A172 (cell line): Measurements from ENCODE around the gene JAK3. TPM values are rescaled to one million over a fixed set of nuclear protein-coding genes. Genes with fewer than 3 reads are reported as not detected.
A peak's percentile ranks its signal among the peaks of the same experiment; 100 is the strongest.

Experiments used
- DNase-seq: peaks from one replicate; pipeline ENCODE4 v3.0.0-alpha.2; 2015; ENCODE audit warnings: low spot score
- total RNA-seq: library from RNA; depleted of rRNA; stranded (reverse); fragments of >200 nt; shearing (Covaris generic); gene quantifications from 2 replicates; pipeline ENCODE4 v1.2.3, GENCODE V29; 2014

Gene JAK3
- total RNA-seq, 1 experiment from 2014 or later: 0.41 TPM

DNA sequence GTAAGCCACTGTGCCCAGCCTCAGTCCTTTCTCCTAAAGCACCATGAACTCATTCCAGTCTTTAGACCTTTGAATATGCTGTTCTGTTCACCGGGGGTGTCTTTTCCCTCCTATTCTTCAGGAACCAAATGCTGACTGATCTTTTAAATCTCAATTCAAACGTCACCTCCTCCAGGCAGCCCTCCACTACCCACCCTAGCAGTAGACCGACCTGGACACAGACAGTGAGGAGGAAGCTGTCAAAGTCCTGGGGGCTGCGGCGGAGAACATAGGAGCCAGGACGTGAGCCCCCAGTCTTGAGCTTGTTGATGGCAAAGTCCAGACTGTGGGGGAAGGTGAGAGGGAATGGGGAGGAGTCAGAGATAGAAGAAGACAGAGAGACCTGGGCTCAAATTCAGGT is 7.8 kb downstream of the JAK3 start:
- DNase-seq: no peak

- no peak for DNase-seq
Observed at GRCh38 chr19:17837972-17838371, 9.8 kb downstream of the JAK3 start.

GRCh38 chr19:17836530-17836929 is 11.3 kb downstream of the JAK3 start:
- DNase-seq: no peak

DNA sequence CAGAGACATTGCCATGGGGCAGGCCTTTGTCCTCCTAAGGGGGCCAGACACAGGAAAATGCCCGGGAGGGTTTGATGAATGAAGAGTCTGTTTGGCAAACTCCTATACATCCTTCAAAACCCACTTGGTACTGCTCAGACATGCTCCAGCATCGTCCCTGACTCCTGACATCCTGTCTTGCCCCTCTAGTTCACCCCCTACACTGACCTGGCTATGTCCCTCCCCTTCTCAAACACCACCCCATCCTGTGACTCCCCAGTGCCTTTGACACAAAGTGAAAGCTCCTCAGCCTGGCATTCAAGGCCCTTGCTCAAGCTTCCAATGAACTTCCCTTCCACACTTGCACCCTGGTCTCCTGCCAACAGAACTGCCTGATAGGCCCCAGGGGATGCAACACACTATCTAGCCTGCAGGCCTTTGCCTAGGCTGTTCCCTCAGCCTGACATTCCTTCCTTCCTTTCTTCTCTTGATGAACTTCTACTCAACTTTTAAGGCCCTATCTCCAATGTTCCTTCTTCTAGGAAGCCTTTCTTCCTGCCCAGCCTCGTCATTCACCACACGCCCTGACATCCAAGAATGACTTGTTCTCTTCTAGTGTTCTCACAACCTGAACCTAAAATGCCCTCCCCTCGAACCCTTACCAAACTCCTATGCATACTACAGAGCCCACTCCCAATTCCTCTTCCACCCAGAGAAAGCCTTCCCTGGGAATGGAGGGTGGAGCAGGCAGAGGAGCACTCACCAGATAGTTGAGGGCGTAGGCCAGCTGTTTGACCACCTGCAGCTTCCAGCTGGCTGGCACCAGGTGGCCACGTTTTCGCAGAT is 12.4 kb downstream of the JAK3 start:
- no peak for DNase-seq

DNA sequence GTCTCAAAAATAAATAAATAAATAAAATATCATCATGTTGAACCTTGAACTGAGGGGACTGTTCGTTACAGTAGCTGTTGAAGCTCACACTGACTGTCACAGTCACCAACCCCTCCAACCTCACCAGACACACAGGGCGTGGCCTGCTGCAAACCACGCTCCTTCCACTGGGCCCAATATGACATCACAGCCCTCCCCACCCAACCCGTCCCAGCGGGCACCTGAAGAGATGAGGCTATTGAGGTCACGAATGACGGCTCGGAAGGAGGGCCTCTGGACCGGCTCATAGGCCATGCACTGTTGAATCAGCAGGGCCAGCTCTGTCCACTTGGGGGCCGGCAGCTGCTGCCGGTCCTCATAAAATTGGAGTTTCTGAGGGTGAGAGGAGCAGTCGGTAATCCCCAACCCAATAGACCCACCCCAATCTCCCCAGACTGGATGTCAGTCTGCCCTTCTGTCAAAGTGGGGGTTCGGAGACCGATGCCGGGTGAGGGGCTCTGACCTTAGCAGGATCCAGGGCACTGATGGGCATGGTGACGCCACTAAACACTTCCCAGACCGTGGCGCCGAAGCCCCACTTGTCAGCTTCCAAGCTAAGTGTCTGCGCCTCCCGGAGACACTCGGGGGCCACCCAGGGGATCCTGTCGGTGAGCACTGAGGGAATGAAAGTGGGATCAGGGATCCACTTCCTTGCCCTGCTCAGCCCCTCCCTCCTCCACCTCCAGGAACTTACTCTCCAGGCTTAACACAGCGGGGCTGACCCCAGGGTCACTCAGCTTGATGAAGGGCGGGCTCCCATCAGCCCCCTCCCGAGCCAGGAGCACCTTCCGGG is 13.2 kb downstream of the JAK3 start:
- peak; percentile 25 for DNase-seq

DNA sequence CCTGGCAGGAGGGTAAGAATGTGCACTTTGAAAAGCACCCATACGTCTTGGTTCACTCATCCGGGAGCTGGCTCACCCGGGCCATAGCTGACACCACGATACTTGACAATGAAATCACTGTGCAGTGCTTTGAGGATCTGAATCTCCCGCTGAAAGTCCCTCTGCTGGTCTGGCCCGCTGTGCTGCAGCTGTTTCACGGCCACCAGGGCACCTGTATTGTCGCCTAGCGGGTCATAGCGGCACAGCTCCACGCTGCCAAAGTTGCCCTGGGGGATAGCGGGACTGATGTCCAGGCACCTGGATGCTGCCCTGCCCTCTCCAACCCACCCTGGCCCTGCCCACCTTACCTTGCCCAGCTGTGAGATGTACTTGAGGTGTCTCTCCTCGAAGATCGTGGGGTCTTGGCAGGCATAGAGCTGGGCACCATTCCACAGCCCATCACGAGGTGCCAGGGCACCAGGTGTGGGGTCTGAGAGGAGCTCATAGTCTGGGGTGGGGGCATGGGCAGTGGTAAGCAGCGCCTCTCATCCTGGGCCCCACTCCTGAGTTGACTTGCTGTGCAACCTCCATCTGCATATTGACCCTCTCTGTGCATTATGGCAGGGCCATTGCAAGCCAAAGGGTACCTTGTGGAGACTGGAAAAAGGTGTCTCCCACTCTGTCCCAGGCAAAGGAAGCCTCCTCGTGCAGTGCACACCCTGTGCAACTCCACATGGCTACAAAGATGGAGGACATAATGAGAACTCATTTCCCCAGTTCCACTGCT is 15.2 kb downstream of the JAK3 start:
- DNase-seq: no peak

DNA sequence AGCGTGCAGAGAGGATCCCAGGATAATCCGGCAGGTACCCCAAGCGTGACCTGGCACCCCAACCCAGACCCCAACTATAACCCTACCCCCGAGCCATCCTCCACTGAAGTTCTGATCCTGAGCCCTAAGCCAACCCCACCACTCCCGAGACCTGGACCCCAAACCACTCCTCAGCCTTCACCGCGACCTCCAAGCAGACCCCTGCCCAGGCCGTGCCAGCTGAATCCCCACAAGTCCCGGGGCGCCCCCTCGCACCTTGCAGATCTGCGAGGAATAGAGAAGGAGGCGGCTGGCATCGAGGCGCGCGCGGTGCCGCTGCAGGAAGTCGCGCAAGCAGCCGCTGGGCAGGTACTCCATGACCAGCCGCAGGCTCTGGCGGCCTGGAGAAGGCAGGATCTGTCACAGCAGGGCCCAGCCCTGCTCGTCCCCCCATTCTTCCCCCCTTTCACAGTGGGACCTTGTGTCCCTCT is 16.3 kb downstream of the JAK3 start:
- no peak for DNase-seq

GRCh38 chr19:17830567-17831418 is 17.0 kb downstream of the JAK3 start:
- peak; percentile 77 for DNase-seq

DNA sequence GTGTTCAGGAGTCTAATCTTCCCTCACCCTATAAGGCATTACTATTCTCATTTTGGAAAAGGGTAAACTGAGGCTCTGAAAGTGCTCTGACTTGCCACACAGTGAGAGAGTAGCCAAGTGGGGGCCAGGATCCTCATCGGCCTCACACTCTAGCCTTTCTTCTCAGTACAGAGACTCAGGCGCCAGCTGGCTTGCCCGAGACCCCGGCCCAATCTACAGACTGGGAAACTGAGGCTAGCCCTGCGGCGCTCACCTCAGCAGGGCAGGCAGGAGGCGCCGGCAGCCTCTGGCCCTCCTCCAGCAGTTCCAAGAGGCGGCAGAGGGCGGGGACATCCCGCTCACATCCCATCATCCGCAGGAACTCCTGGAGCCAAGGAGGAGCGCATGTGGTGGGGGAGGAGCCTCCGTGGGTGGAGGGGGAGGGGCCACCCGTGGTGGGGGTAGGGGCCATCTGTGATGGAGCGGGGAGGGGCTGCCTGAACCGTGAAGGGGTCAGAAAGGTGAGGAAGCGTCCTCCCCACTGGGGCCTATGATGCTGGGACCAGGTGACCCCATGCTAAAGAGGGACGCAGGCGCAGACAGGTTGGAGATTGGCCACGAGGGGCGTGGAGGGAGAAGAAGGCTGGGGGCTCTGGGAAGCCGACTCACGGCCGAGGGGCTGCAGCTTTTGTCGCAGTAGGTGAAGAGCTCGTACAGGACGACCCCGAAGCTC is 17.8 kb downstream of the JAK3 start:
- peak; percentile 80 for DNase-seq

GRCh38 chr19:17826508-17827056 is 21.2 kb downstream of the JAK3 start:
- no peak for DNase-seq

DNA sequence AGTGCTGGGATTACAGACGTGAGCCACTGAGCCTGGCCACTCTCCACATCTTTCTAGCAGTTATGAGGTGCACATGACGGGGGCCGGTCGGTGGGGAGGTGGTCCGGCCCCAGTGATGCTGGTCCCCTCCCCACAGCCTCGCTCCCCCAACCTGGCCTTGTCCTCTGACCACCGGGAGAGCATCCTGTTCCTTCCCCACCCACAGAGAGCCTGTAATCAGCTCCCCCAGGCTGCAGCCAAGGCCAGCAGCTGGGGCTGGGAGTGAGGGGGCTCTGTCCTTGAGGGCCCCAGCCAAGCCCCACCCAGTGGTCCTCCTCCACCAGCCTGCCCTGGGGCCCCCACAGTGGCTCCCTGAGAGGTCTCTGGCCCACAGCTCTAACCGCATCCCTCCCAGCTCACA is 23.4 kb downstream of the JAK3 start:
- DNase-seq: no peak

GRCh38 chr19:17821190-17821589 is 26.6 kb downstream of the JAK3 start, which contains the start of gene INSL3:
TSS of gene INSL3 (minus strand) at chr19:17821519. CDS start at chr19:17821506, 13 bp downstream.
- DNase-seq: no peak

GRCh38 chr19:17817668-17818363 is 30.0 kb downstream of the JAK3 start:
- DNase-seq: no peak

DNA sequence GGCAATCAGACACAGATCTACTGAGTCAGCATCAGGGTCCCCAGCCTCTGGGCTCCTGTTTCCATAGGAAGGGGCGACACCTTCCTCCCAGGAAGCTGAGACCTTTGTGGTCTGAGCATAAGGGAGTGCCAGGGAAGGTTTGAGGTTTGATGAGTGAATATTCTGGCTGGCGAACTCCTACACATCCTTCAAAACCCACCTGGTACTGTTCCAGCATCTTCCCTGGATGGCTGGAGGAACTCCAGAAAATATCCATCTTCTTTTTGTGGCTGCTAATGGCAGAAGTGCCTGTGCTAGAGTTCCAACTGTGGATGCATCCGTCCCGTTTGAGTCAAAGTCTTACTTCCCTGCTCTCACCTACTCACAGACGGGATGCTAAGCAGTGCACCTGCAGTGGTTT is 35.7 kb downstream of the JAK3 start:
- no peak for DNase-seq

DNA sequence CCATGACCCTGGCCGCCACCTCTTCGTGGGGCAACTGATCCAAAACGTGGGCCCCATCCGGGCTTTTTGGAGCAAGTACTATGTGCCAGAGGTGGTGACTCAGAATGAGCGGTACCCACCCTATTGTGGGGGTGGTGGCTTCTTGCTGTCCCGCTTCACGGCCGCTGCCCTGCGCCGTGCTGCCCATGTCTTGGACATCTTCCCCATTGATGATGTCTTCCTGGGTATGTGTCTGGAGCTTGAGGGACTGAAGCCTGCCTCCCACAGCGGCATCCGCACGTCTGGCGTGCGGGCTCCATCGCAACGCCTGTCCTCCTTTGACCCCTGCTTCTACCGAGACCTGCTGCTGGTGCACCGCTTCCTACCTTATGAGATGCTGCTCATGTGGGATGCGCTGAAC is 36.1 kb downstream of the JAK3 start:
- no peak for DNase-seq

DNA sequence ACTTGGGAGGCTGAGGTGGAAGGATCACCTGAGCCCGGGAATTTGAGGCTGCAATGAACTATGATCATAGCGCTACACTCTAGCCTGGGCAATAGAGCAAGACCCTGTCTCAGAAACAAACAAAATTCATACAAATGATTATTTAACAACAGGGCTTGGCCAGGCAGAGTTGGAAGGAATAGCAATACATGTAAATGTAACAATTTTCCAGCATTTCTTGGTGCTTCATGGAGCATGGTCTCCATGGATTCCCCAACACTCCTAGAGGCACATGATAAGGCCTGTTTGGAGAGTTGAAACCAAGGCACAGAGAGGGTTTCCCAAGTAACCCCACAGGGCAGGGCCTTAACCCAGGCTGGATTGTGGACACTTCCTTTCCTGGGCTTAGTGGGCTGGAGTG is 36.7 kb downstream of the JAK3 start:
- DNase-seq: no peak

GRCh38 chr19:17807731-17808316 is 40.0 kb downstream of the JAK3 start:
- DNase-seq: no peak

DNA sequence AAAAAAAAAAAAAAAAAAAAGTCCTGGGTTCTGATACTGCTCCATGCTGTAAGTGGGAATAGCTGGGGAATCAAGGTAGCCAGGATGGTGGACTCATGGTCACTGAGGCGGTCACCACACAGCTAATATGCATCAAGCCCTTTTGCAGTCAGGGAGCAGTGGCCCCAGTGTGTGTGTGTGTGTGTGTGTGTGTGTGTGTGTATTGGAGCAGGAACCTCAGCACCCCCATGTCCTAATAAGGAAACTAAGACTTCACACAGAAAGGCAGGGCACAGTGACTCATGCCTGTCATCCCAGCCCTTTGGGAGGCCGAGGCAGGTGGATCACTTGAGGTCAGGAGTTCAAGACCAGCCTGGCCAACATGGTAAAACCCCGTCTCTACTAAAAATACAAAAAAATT is 40.8 kb downstream of the JAK3 start:
- peak; percentile 46 for DNase-seq

DNA sequence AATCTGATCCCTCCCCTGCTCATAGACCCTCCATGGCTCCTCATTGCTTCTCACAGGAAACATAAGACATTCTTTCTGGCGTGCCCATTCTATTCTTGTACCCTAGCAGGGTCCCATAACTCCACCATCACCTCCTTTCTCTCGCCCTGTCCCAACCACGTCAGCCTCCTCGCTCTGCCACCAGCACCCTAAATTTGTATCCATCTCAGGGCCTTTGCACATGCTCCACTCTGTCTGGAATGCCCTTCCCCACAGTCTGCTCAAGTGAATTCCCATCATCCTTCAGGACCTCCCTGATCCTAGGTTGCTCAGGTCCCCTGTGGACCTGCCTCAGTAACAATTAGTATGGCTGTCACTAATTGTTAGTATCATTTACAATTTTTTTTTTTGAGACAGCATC is 42.4 kb downstream of the JAK3 start:
- no peak for DNase-seq
